Body of pancreas (tissue), 4 donors: ENCODE measurements around the gene RBM48. TPM values are rescaled to one million over a fixed set of nuclear protein-coding genes. Genes with fewer than 3 reads are reported as not detected.

Source experiments
- ATAC-seq: fragments of 150-250 bp; one replicate; pipeline ENCODE4 v1.9.1; 2016
- DNase-seq, 4 donors: peaks; one replicate each; pipeline ENCODE4 v3.0.0-alpha.2; 2019
- H3K27ac ChIP-seq, 4 donors: fragments of 200-600 bp; sonication (generic); 1 replicate in 3 of 4; 2 replicates in 1 of 4; pipeline versions ENCODE4 v1.5.1 to v1.6.1; 2016 to 2019; ENCODE audit warnings: mild to moderate bottlenecking in 1 of 4, mixed read lengths in 1 of 4, moderate library complexity in 1 of 4
- H3K27me3 ChIP-seq, 2 donors: fragments of 200-600 bp; sonication (generic); one replicate each; pipeline ENCODE4 v1.6.0; 2016; ENCODE audit warnings: mild to moderate bottlenecking in 1 of 2
- H3K36me3 ChIP-seq, 2 donors: fragments of 200-600 bp; sonication (generic); replicated peaks in 1 of 2; 2 replicates each; pipeline ENCODE4 v1.5.1; 2016; ENCODE audit warnings: low read depth in 2 of 2; ENCODE audit not compliant: insufficient read depth in 1 of 2
- H3K4me1 ChIP-seq: fragments of 200-600 bp; sonication (generic); one replicate; pipeline ENCODE4 v1.6.0; 2016
- H3K4me3 ChIP-seq, 2 donors: fragments of 200-600 bp; sonication (generic); 1 replicate in 1 of 2; 2 replicates in 1 of 2; pipeline ENCODE4 v1.5.1; 2016 to 2019
- H3K9me3 ChIP-seq, 3 donors: fragments of 200-600 bp; sonication (generic); 1 replicate in 2 of 3; 2 replicates in 1 of 3; pipeline ENCODE4 v1.5.1; 2016
- CTCF ChIP-seq, 7 experiments: fragments of 450-650 bp in 4 of 7; fragments of 200-600 bp in 3 of 7; sonication (generic) in 3 of 7; IDR thresholded peaks; one replicate each; pipeline ENCODE4 v1.5.1; 2016 to 2019; ENCODE audit warnings: antibody characterized with exemption in 7 of 7
- POLR2A ChIP-seq, 3 donors: fragments of 450-650 bp; IDR thresholded peaks; one replicate each; pipeline ENCODE4 v1.6.1; 2016; ENCODE audit warnings: antibody characterized with exemption in 3 of 3, mild to moderate bottlenecking in 2 of 3
- WGBS, 2 donors: methylation state at CpG; one replicate each; pipeline ENCODE4 v1.1.5; 2017; 5-methylcytosine and 5-hydroxymethylcytosine counted together
- intact Hi-C: fragments of 100-400 bp; cut with DNase I; formaldehyde crosslinking; loops from one replicate; pipeline ENCODE4 v1.15.1; 2023
- total RNA-seq, 2 donors: library from RNA; depleted of rRNA; stranded (reverse); fragments of >200 nt; gene quantifications; one replicate each; pipeline ENCODE4 v1.1.0, GENCODE V29; 2016

The RBM48 gene
- total RNA-seq, 2 donors from 2014 or later: 9.3 to 14.2 TPM

GRCh38 chr7:92546856-92547497 lies 18.4 kb downstream of the RBM48 start:
- no peak for DNase-seq

GRCh38 chr7:92547579-92547978 lies 19.0 kb downstream of the RBM48 start:
- intact Hi-C loops: no loop called here
- no peaks in the 10 kb centered on the region for H3K9me3 ChIP-seq
- H3K36me3 ChIP-seq: no peaks in the 10 kb centered on the region
- no peak for ATAC-seq
- H3K27me3 ChIP-seq: no peaks in the 10 kb centered on the region
- no peaks in the 10 kb centered on the region for H3K4me1 ChIP-seq
- no peak for TF ChIP-seq POLR2A (IDR thresholded peaks at IDR 0.05)
- no peak for TF ChIP-seq CTCF (IDR thresholded peaks at IDR 0.05)
- WGBS, 2 donors: 73 to 88% methylated on average over 5 of the region's 6 CpGs
- no peak overlapping the region for H3K27ac ChIP-seq
- no peak for DNase-seq
- H3K4me3 ChIP-seq: no peak overlapping the region

More at GRCh38 chr7:92546856-92547497, 18.4 kb downstream of the RBM48 start:
- no peak for TF ChIP-seq CTCF (IDR thresholded peaks at IDR 0.05)
- no peak for TF ChIP-seq POLR2A (IDR thresholded peaks at IDR 0.05)
- H3K27ac ChIP-seq: no peak overlapping the region
- H3K4me1 ChIP-seq: no peaks in the 10 kb centered on the region
- no peak overlapping the region for H3K4me3 ChIP-seq
- H3K36me3 ChIP-seq: no peaks in the 10 kb centered on the region
- no peaks in the 10 kb centered on the region for H3K9me3 ChIP-seq
- no peaks in the 10 kb centered on the region for H3K27me3 ChIP-seq
- ATAC-seq: no peak
- intact Hi-C loops: no loop called here
- 79 to 92% methylated on average over 8 to 17 of the region's 17 CpGs for WGBS, 2 donors

- no peaks in the 10 kb centered on the region for H3K4me1 ChIP-seq
- no peak for ATAC-seq
- H3K36me3 ChIP-seq: no peaks in the 10 kb centered on the region
- no peaks in the 10 kb centered on the region for H3K9me3 ChIP-seq
- no peak overlapping the region for H3K4me3 ChIP-seq
- no peak for DNase-seq
- intact Hi-C loops: no loop called here
- 65 to 69% methylated on average over 4 of the region's 4 CpGs for WGBS, 2 donors
- TF ChIP-seq POLR2A (IDR thresholded peaks at IDR 0.05): no peak
- TF ChIP-seq CTCF (IDR thresholded peaks at IDR 0.05): no peak
- no peak overlapping the region for H3K27ac ChIP-seq
- no peaks in the 10 kb centered on the region for H3K27me3 ChIP-seq
Measured at GRCh38 chr7:92550194-92550593, 21.6 kb downstream of the RBM48 start.

- ATAC-seq (no peak), DNase-seq (no peak)
- Histone ChIP-seq H3K27ac (no peak overlapping the region), H3K27me3 (no peaks in the 10 kb centered on the region), H3K4me3 (no peak overlapping the region), H3K9me3 (no peaks in the 10 kb centered on the region), H3K4me1 (no peaks in the 10 kb centered on the region), H3K36me3 (no peaks in the 10 kb centered on the region)
- TF ChIP-seq POLR2A (IDR thresholded peaks at IDR 0.05): no peak
- no peak for TF ChIP-seq CTCF (IDR thresholded peaks at IDR 0.05)
- WGBS, 2 donors: 81 to 83% methylated on average over 2 of the region's 2 CpGs
- intact Hi-C loops: no loop called here
Measured at GRCh38 chr7:92557249-92557648, 28.7 kb downstream of the RBM48 start.

- TF ChIP-seq CTCF (IDR thresholded peaks at IDR 0.05) (no peak), POLR2A (IDR thresholded peaks at IDR 0.05) (no peak)
- no peak for ATAC-seq
- no peak for DNase-seq
- intact Hi-C loops: no loop called here
- Histone ChIP-seq H3K4me1 (no peaks in the 10 kb centered on the region), H3K9me3 (no peaks in the 10 kb centered on the region), H3K4me3 (no peak overlapping the region), H3K36me3 (peaks cover 0 to 3% of the 10 kb centered on the region in 2 donors), H3K27me3 (no peaks in the 10 kb centered on the region), H3K27ac (no peak overlapping the region)
- WGBS, 2 donors: 87 to 91% methylated on average over 7 of the region's 7 CpGs
Measured at GRCh38 chr7:92557808-92558362, 29.3 kb downstream of the RBM48 start.
